Right atrium auricular region (tissue), 2 donors: ENCODE measurements around the gene TEFM. TPM values are rescaled to one million over a fixed set of nuclear protein-coding genes. Genes with fewer than 3 reads are reported as not detected.
"Not testable (repeated sequence)": the region's sequence is repeated elsewhere in the genome, so short reads cannot be mapped to it uniquely, and the experiment has no call there.

Experiments used
- DNase-seq: peaks from one replicate; pipeline ENCODE4 v3.0.0-alpha.2; 2019; ENCODE audit warnings: low spot score
- H3K27ac ChIP-seq, 2 donors: fragments of 200-600 bp; sonication (generic); 1 replicate in 1 of 2; 2 replicates in 1 of 2; pipeline ENCODE4 v1.5.1; 2016 to 2019
- H3K27me3 ChIP-seq, 2 donors: fragments of 200-600 bp; sonication (generic); one replicate each; pipeline versions ENCODE4 v1.5.1 to v1.6.0; 2017 to 2019
- H3K36me3 ChIP-seq: fragments of 200-600 bp; sonication (generic); one replicate; pipeline ENCODE4 v1.5.1; 2016
- H3K4me1 ChIP-seq, 2 donors: fragments of 200-600 bp; sonication (generic); one replicate each; pipeline versions ENCODE4 v1.5.1 to v1.6.0; 2017 to 2019
- H3K4me3 ChIP-seq, 2 donors: fragments of 200-600 bp; sonication (generic); 1 replicate in 1 of 2; 2 replicates in 1 of 2; pipeline ENCODE4 v1.5.1; 2017 to 2019; ENCODE audit warnings: mild to moderate bottlenecking in 1 of 2, moderate library complexity in 1 of 2
- H3K9me3 ChIP-seq, 2 donors: fragments of 200-600 bp; sonication (generic); one replicate each; pipeline ENCODE4 v1.5.1; 2019
- total RNA-seq, 2 donors: library from RNA; depleted of rRNA; stranded (reverse); fragments of >200 nt; gene quantifications; one replicate each; pipeline ENCODE4 v1.1.0, GENCODE V29; 2016
- TF ChIP-seq, protein P1 (sequence below), 2 donors: fragments of 200-600 bp; sonication (generic); IDR thresholded peaks; one replicate each; pipeline ENCODE4 v1.5.1; 2019; ENCODE audit warnings: antibody characterized with exemption in 2 of 2

Gene TEFM
- total RNA-seq, 2 donors from 2014 or later, result 6.6 to 11.0 TPM

DNA sequence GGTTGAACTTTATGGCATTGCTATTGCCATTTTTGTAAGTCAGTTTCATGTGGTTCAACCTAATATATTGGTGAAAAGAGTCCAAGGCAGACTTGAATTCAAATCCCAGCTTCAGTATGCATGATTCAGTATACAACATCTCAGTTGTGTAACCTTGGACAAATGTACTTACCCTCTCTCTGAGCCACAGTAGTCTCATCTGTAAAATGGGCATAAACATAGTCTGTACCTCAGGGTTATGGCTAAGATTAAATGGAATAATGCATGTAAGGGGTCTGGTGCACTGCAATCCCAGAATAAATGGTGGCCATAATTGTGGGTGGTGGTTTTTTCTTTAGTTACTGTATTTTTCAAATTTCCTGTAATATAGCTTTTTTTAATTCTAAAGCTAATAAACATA, 11.0 kb upstream of the TEFM start:
- Histone ChIP-seq H3K36me3 (no peaks in the 10 kb centered on the region), H3K27ac (no peak overlapping the region), H3K4me1 (peaks cover 0 to 6% of the 10 kb centered on the region in 2 donors), H3K9me3 (no peaks in the 10 kb centered on the region), H3K4me3 (no peak overlapping the region), H3K27me3 (peaks cover 0 to 3% of the 10 kb centered on the region in 2 donors)
- DNase-seq, result no peak
- TF ChIP-seq, protein P1, sequence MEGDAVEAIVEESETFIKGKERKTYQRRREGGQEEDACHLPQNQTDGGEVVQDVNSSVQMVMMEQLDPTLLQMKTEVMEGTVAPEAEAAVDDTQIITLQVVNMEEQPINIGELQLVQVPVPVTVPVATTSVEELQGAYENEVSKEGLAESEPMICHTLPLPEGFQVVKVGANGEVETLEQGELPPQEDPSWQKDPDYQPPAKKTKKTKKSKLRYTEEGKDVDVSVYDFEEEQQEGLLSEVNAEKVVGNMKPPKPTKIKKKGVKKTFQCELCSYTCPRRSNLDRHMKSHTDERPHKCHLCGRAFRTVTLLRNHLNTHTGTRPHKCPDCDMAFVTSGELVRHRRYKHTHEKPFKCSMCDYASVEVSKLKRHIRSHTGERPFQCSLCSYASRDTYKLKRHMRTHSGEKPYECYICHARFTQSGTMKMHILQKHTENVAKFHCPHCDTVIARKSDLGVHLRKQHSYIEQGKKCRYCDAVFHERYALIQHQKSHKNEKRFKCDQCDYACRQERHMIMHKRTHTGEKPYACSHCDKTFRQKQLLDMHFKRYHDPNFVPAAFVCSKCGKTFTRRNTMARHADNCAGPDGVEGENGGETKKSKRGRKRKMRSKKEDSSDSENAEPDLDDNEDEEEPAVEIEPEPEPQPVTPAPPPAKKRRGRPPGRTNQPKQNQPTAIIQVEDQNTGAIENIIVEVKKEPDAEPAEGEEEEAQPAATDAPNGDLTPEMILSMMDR (IDR thresholded peaks at IDR 0.05), result no peak

DNA sequence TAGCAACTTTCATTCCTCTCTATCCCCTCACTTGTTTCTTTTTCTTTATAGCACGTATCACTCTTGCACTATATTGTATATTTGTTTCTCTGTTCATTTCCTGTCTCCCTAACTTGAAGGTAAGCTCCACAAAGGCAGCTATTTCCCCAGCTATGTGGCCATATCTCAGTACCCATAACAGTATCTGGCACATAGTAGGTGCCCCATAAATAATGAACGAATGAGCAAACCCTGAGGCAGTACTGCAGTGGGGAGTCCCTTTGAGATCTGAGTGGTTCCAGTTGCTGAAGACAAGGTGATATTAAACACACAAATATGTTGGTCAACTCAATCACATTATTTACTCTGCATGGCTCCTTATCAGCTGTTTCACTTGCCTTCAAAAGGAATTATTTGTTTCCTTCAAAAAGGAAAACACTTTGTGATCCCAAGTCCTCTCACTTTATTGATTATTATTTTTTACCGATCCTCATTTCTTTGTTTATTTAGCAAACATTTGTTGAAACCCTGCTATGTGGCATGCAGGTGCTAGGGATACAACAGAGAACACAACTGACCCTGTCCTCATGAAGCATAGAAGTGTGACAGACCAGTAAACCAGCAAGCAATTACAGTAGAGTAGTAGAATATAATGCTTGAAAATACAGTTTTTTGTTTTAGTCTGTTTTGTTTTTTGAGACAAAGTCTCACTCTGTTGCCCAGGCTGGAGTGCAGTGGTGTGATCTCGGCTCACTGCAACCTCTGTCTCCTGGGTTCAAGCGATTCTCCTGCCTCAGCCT, 10.0 kb upstream of the TEFM start:
- Histone ChIP-seq H3K27ac (no peak overlapping the region), H3K36me3 (no peaks in the 10 kb centered on the region), H3K4me3 (no peak overlapping the region), H3K4me1 (no peaks in the 10 kb centered on the region), H3K9me3 (no peaks in the 10 kb centered on the region), H3K27me3 (no peaks in the 10 kb centered on the region)
- TF ChIP-seq, protein P1 (IDR thresholded peaks at IDR 0.05), result no peak
- DNase-seq, result peak; percentile 2

DNA sequence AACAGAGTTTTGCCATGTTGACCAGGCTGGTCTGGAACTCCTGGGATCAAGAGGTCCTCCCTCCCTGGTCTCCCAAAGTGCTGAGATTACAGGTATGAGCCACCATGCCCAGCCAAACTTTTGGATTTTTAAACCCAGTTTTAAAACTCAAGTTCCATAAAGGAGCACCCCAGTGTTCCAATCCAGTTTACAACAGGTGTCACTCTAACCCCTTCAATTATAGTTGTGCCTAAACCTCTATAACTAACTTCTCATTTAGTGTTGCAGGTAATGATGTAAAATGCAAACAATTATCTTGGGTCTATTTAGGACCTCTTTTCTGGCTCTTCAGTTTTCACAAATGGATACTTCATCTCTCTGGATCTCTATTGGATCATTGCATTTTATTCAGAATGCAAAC, 7.9 kb upstream of the TEFM start:
- Histone ChIP-seq H3K27me3 (no peaks in the 10 kb centered on the region), H3K4me1 (no peaks in the 10 kb centered on the region), H3K9me3 (no peaks in the 10 kb centered on the region), H3K4me3 (no peak overlapping the region), H3K36me3 (no peaks in the 10 kb centered on the region), H3K27ac (no peak overlapping the region)
- TF ChIP-seq, protein P1 (IDR thresholded peaks at IDR 0.05), result no peak
- peak; percentile 11 for DNase-seq

DNA sequence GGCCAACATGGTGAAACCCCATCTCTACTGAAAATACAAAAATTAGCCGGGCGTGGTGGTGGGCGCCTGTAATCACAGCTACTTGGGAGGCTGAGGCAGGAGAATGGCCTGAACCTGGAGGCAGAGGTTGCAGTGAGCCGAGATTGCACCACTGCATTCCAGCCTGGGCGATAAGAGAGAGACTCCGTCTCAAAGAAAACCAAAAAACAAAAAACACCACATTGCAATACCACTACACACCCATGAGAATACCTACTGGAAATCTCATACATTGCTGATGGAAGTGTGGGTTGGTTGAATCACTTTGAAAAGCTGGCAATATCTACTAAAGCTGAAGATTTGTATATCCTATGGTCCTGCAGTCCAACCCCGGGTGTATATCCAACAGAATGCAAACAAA, 4.1 kb upstream of the TEFM start:
- not testable (repeated sequence) for H3K27me3 ChIP-seq, H3K4me3 ChIP-seq, H3K9me3 ChIP-seq, H3K27ac ChIP-seq, H3K36me3 ChIP-seq, DNase-seq
- H3K4me1 ChIP-seq, result peaks cover 0 to 15% of the 10 kb centered on the region in 2 donors

DNA sequence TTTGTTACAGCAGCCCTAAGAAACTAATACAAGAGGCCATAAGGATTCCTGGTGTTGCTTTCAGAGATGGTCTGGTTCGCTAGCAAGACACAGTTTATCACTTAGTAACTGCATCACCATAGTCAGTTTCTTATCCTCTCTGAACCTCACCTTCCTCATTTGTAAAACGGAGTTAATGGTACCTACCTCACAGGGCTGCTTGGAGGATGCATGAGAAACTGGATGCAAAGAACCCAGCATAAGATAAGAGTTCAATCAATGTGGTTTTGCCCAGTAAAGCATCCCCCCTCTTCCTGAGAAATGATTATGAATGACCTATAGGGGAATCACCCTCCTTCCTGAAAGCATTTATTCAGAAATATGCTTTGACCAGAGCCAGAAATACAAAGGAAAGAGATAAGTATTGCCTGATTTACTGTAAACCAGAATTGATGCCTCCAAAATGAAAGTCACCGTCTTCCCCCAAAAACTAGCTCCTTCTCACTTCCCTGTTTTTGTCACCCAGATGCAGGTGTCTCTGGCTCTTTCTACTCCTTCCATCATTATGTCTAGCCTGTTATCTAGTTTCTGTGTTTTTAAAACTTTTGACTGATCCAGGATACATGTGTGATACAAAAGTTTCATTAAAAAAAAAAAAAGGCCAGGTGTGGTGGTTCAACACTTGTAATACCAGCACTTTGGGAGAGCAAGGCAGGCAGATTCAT, 2.8 kb upstream of the TEFM start:
- Histone ChIP-seq H3K27me3 (no peaks in the 10 kb centered on the region), H3K9me3 (no peaks in the 10 kb centered on the region), H3K4me3 (no peak overlapping the region), H3K4me1 (peaks cover 0 to 21% of the 10 kb centered on the region in 2 donors), H3K36me3 (peaks cover under 1% of the 10 kb centered on the region), H3K27ac (no peak overlapping the region)
- DNase-seq, result no peak
- TF ChIP-seq, protein P1 (IDR thresholded peaks at IDR 0.05), result no peak

DNA sequence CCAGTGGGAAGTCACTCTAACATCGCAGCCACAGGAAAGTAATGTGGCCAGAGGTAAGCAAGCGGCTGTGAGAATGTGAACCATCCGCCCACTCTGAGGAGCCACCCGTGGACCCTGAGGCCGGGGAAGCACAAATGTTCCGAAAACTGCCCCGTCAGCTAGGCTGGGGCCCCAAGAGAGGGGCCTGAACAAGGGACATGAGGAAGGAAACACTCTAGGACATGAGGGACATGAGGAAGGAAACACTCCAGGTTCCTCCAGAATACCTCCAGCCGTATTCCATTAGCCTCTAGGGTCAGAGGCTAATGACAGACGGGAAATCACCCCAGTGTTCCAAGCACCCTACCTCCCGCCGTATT, 317 bp downstream of the TEFM start:
- Histone ChIP-seq H3K27me3 (no peaks in the 10 kb centered on the region), H3K4me1 (peaks cover 0 to 21% of the 10 kb centered on the region in 2 donors), H3K9me3 (no peaks in the 10 kb centered on the region), H3K4me3 (peak overlapping the region; percentile 59 to 70), H3K27ac (peak overlapping the region; percentile 87 to 88), H3K36me3 (peaks cover 4% of the 10 kb centered on the region)
- no peak for DNase-seq
- TF ChIP-seq, protein P1 (IDR thresholded peaks at IDR 0.05), result no peak
